HG03575 (cell line): Measurements from ENCODE around the gene GREB1.

Source experiments
- ATAC-seq: cut with Tn5 transposase; IDR thresholded peaks from one replicate; pipeline ENCODE4 v1.9.1; 2021; ENCODE audit not compliant: unreplicated experiment, insufficient number of reproducible peaks, low FRiP score; ENCODE audit errors: extremely low read depth

GREB1 gene

GRCh38 chr2:11506611-11506969 is 27.3 kb upstream of the GREB1 start:
- ATAC-seq = no peak

- no peak for ATAC-seq
Observed at GRCh38 chr2:11507517-11507916, 26.3 kb upstream of the GREB1 start.

- ATAC-seq = no peak
Observed at GRCh38 chr2:11508279-11508678, 25.6 kb upstream of the GREB1 start.

DNA sequence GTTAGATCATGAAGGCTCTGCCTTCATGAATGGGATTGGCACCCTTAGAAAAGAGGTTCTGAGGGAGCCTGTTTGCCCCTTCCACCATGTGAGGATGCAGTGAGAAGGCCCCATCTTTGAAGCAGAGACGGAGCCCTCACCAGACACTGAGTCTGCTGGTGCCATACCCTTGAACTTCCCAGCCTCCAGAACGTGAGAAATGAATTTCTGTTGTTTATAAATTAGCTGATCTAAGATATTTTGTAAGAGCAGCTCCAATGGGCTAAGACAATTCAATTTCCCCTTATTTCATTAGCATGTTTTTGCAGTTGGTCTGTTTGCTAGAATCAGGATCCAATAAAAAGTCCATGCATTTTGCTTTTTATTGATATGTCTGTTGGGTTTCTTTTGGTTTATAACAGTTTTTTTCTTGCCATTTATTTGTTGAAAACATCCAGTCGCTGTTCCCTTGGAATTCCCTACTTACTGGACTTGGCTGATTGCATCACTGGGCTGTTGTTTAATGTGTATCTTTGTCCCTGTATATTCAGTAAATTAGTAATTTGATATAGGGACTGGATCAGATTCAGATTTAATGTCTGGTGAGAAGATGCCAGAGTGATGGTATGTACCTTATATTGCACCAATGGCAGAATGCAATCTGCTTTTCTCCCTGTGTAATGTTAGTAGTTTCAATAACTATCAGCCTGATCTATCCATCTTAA is 24.0 kb upstream of the GREB1 start:
- no peak for ATAC-seq

GRCh38 chr2:11512431-11512830 is 21.4 kb upstream of the GREB1 start:
- no peak for ATAC-seq

DNA sequence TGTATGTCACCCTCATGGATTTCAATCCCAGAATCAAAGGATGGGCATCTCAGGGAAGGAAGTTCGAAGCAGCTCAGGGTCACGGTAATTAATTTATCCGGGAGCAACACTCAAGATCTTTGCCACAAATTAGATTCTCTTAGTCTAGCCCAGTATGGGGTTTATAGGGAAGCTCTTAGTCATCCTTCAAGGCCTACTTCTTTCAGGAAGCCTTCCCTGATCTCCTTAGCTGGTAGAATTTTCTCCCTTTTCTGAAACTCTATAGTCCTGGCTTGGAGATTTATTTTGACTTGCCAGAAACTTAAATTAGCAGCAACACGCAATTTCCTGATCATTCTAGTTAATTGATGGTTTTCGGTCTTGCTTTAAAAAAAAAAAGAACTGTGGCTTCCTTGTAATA is 20.5 kb upstream of the GREB1 start:
- ATAC-seq = no peak

- no peak for ATAC-seq
Observed at GRCh38 chr2:11514081-11514730, 19.6 kb upstream of the GREB1 start.

- ATAC-seq = no peak
Observed at GRCh38 chr2:11514904-11515303, 18.9 kb upstream of the GREB1 start.

GRCh38 chr2:11515490-11515981 is 18.3 kb upstream of the GREB1 start:
- ATAC-seq = no peak

- no peak for ATAC-seq
Observed at GRCh38 chr2:11516984-11517648, 16.7 kb upstream of the GREB1 start.

GRCh38 chr2:11517906-11518305 is 15.9 kb upstream of the GREB1 start:
- ATAC-seq = no peak

- ATAC-seq = no peak
Observed at GRCh38 chr2:11520092-11520693, 13.7 kb upstream of the GREB1 start.

GRCh38 chr2:11521775-11522174 is 12.1 kb upstream of the GREB1 start:
- ATAC-seq = no peak

- no peak for ATAC-seq
Observed at GRCh38 chr2:11524470-11524869, 9.4 kb upstream of the GREB1 start.

DNA sequence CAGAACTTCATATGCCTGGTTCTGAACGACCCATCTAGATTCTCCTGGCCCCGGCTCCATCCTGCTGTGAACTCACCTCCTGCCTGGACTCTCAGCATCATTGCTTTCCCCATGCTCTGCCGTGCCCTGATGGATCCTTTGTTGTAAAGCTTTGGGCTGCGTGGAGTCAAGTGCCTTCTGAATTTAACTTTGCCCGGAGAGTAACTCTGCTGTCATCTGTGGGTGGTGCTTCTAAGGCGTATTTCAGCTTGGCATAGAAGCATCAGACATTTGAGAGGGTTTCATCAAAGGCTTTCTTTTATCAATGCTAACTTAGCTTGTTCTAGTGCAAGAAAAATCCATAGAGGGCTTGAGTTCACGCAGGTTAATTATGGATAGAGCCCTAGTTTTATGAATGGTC is 8.1 kb upstream of the GREB1 start:
- ATAC-seq = no peak

DNA sequence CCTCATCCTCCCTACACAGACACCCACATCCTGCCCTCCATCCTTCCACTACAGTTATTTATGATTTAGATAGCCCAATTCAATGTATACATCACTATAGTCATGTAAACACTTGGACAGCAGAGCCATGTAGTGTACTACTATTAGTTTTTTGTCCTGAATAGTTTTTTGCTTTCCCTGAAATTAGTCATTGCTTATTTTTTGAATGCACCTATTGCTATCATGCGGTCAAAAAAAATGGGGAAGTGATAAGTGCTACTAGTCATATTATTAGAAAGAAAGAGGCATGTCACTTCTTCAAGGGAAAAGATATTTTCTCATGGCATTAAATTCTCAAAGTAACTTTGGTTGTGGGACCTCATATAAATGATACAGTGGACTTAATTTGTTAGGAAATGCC is 6.8 kb upstream of the GREB1 start:
- no peak for ATAC-seq

GRCh38 chr2:11528228-11528627 is 5.6 kb upstream of the GREB1 start:
- ATAC-seq = no peak

DNA sequence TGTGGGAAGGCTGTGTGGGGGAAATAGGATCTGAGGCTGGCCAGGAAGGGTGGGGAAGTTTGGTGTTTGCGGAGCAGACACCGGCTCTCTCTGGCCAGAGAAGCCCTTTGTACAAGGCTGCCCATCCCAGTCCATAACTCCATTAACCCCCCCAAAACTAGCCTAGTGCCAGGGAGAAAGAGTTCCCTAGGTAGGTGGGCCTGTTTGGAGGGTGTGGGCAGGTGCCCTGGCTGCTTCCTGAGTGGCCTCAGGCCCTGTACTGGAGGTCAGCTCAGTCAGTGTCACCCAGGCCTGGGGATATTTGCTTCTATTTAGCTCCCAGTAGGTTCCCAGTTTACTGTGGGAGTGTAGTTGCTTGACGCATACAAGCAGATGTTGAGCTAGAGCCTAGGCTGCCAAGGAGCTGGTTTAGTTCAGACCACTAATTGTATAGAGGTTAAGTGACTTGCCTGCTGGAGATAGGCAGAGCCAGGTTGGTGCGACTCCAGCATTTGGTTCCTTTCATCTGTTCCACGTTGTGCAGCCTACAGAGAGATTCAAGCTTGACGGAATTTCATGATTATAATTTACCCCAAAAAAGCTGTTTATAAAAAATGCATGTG is 2.9 kb upstream of the GREB1 start:
- no peak for ATAC-seq

DNA sequence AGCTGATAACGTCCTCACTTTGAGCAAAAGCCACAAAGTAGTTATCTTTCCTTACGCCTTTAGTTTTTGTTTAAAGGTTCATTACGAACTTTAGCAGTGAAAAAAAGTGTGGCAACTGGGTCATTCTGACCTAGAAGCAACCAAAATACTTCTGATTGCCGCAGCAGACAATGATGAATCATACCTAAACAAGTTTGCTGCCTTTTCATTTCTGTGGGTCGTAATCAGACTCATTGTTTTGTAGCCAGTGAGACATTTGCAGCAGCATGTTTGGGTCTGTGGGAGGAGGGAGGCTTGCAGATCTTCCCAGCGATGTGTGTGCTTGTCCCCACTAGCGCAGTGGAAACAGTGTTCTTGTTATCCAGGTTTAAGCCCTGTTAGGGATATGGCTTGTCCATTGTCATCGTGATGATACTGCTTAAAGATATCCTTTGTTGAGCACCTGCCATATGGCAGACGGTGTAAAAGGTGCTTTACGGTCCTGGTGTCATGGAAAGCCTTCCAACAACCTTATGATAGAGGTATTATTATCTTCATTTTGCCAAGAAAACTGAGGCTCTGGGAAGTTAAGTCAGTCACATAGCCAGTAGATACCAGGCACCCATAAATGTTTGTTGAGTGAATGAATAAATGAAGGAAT is 1.3 kb upstream of the GREB1 start:
- no peak for ATAC-seq
